ENCODE results near the gene NOA1.

The NOA1 gene

DNA sequence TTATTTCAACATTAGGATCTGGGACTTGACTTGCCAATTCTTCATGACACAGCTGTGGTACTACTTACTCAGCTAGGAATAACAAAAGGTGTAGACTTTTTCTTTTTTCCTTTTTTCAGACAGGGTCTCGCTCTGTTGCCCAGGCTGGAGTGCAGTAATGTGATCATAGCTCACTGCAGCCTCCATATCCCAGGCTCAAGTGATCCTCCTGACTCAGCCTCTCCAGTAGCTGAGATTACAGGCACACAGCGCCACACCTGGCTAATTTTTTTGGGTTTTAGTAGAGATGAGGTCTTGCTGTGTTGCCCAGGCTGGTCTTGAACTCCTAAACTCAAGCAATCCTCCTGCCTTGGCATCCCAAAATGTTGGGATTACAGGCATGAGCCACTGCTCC is 16.3 kb downstream of the NOA1 start:
- DNase-seq (ENCODE audit: low spot score): no peak
- Histone ChIP-seq H3K27ac (ENCODE audit: poor library complexity, severe bottlenecking) (no peak overlapping the region), H3K9me3 (ENCODE audit: severe bottlenecking) (no peaks in the 10 kb centered on the region), H3K36me3 (ENCODE audit: low read depth) (peaks cover 38% of the 10 kb centered on the region), H3K27me3 (ENCODE audit: insufficient read depth, poor library complexity, severe bottlenecking) (no peaks in the 10 kb centered on the region), H3K4me3 (ENCODE audit: severe bottlenecking) (no peak overlapping the region), H3K4me1 (ENCODE audit: insufficient read depth, poor library complexity, severe bottlenecking) (peaks cover 3% of the 10 kb centered on the region)
- TF ChIP-seq, protein P1, sequence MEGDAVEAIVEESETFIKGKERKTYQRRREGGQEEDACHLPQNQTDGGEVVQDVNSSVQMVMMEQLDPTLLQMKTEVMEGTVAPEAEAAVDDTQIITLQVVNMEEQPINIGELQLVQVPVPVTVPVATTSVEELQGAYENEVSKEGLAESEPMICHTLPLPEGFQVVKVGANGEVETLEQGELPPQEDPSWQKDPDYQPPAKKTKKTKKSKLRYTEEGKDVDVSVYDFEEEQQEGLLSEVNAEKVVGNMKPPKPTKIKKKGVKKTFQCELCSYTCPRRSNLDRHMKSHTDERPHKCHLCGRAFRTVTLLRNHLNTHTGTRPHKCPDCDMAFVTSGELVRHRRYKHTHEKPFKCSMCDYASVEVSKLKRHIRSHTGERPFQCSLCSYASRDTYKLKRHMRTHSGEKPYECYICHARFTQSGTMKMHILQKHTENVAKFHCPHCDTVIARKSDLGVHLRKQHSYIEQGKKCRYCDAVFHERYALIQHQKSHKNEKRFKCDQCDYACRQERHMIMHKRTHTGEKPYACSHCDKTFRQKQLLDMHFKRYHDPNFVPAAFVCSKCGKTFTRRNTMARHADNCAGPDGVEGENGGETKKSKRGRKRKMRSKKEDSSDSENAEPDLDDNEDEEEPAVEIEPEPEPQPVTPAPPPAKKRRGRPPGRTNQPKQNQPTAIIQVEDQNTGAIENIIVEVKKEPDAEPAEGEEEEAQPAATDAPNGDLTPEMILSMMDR (IDR thresholded peaks at IDR 0.05; ENCODE audit: poor library complexity, severe bottlenecking): no peak
- no peak for ATAC-seq (ENCODE audit: low read depth)

- no peaks in the 10 kb centered on the region for H3K27me3 ChIP-seq (ENCODE audit: insufficient read depth, poor library complexity, severe bottlenecking)
- TF ChIP-seq, protein P1 (IDR thresholded peaks at IDR 0.05; ENCODE audit: poor library complexity, severe bottlenecking): no peak
- DNase-seq (ENCODE audit: low spot score) (no peak), ATAC-seq (ENCODE audit: low read depth) (no peak)
- H3K4me3 ChIP-seq (ENCODE audit: severe bottlenecking): no peak overlapping the region
- H3K36me3 ChIP-seq (ENCODE audit: low read depth): peaks cover 22% of the 10 kb centered on the region
- H3K9me3 ChIP-seq (ENCODE audit: severe bottlenecking): no peaks in the 10 kb centered on the region
- no peak overlapping the region for H3K27ac ChIP-seq (ENCODE audit: poor library complexity, severe bottlenecking)
- H3K4me1 ChIP-seq (ENCODE audit: insufficient read depth, poor library complexity, severe bottlenecking): peaks cover 3% of the 10 kb centered on the region
Observed at GRCh38 chr4:56959100-56959499, 18.3 kb downstream of the NOA1 start.

GRCh38 chr4:56958111-56958517 is 19.3 kb downstream of the NOA1 start:
- no peak overlapping the region for H3K27ac ChIP-seq (ENCODE audit: poor library complexity, severe bottlenecking)
- H3K9me3 ChIP-seq (ENCODE audit: severe bottlenecking): no peaks in the 10 kb centered on the region
- peak; percentile 92 for ATAC-seq (ENCODE audit: low read depth)
- no peaks in the 10 kb centered on the region for H3K27me3 ChIP-seq (ENCODE audit: insufficient read depth, poor library complexity, severe bottlenecking)
- H3K4me3 ChIP-seq (ENCODE audit: severe bottlenecking): no peak overlapping the region
- peaks cover 3% of the 10 kb centered on the region for H3K4me1 ChIP-seq (ENCODE audit: insufficient read depth, poor library complexity, severe bottlenecking)
- no peak for DNase-seq (ENCODE audit: low spot score)
- peaks cover 14% of the 10 kb centered on the region for H3K36me3 ChIP-seq (ENCODE audit: low read depth)
- TF ChIP-seq, protein P1 (IDR thresholded peaks at IDR 0.05; ENCODE audit: poor library complexity, severe bottlenecking): no peak

DNA sequence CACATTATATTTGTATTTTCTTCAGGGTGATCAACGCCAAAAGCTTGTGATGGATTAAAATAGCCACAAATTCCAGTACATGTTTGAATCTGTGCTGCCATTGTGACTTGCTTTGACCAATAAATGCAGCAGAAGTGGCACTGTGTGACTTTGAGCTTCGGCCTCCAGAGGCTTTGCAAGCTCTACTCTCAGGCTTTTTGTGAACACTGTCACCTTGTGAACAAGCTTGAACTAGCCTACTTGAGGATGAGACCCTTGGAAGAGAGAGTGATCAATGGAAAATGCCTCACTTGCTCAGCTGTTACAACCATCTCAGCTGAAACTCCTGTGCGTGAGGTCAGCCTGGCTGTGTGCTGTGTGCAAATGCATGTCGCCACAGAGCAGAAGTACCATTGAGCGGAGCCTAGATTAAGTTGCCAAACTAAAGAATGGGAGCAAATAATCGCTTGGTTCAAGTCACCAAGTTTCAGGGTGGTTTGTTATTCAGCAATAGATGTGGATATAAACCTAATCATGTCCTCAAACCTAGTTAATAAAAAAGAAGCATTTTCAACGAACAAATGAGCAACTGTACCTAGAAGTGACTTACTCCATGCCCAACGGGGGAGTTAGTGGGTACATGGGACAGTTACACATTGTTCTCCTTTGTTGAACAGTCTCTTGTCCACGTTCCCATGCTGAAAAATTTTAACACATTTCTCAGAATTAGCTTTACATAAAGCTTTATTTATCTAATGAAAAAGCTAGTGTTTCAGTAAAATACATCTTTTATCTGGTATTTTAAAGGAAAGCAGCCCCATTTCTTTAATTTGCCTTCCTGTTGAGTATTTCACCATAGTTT is 23.5 kb downstream of the NOA1 start:
- no peak for DNase-seq (ENCODE audit: low spot score)
- H3K27ac ChIP-seq (ENCODE audit: poor library complexity, severe bottlenecking): no peak overlapping the region
- H3K4me3 ChIP-seq (ENCODE audit: severe bottlenecking): no peak overlapping the region
- no peak for ATAC-seq (ENCODE audit: low read depth)
- TF ChIP-seq, protein P1 (IDR thresholded peaks at IDR 0.05; ENCODE audit: poor library complexity, severe bottlenecking): no peak
- peaks cover 3% of the 10 kb centered on the region for H3K4me1 ChIP-seq (ENCODE audit: insufficient read depth, poor library complexity, severe bottlenecking)
- H3K36me3 ChIP-seq (ENCODE audit: low read depth): no peaks in the 10 kb centered on the region
- H3K9me3 ChIP-seq (ENCODE audit: severe bottlenecking): no peaks in the 10 kb centered on the region
- no peaks in the 10 kb centered on the region for H3K27me3 ChIP-seq (ENCODE audit: insufficient read depth, poor library complexity, severe bottlenecking)

- no peak for ATAC-seq (ENCODE audit: low read depth)
- no peaks in the 10 kb centered on the region for H3K27me3 ChIP-seq (ENCODE audit: insufficient read depth, poor library complexity, severe bottlenecking)
- no peak for DNase-seq (ENCODE audit: low spot score)
- no peak overlapping the region for H3K27ac ChIP-seq (ENCODE audit: poor library complexity, severe bottlenecking)
- H3K9me3 ChIP-seq (ENCODE audit: severe bottlenecking): no peaks in the 10 kb centered on the region
- peaks cover 13% of the 10 kb centered on the region; the same call in 1 of the 2 replicates for H3K36me3 ChIP-seq (ENCODE audit: low read depth)
- TF ChIP-seq, protein P1 (IDR thresholded peaks at IDR 0.05; ENCODE audit: poor library complexity, severe bottlenecking): no peak
- H3K4me3 ChIP-seq (ENCODE audit: severe bottlenecking): no peak overlapping the region
- H3K4me1 ChIP-seq (ENCODE audit: insufficient read depth, poor library complexity, severe bottlenecking): peaks cover 9% of the 10 kb centered on the region
Observed at GRCh38 chr4:56941403-56941802, 36.0 kb downstream of the NOA1 start.

Measured in RWPE2 (cell line).